ENCODE measurements around the gene AGAP1. TPM values are rescaled to one million over a fixed set of nuclear protein-coding genes. Genes with fewer than 3 reads are reported as not detected.

Gene AGAP1
- total RNA-seq, 4 donors from 2014 or later, result 23.4 to 46.5 (median 29.3) TPM

DNA sequence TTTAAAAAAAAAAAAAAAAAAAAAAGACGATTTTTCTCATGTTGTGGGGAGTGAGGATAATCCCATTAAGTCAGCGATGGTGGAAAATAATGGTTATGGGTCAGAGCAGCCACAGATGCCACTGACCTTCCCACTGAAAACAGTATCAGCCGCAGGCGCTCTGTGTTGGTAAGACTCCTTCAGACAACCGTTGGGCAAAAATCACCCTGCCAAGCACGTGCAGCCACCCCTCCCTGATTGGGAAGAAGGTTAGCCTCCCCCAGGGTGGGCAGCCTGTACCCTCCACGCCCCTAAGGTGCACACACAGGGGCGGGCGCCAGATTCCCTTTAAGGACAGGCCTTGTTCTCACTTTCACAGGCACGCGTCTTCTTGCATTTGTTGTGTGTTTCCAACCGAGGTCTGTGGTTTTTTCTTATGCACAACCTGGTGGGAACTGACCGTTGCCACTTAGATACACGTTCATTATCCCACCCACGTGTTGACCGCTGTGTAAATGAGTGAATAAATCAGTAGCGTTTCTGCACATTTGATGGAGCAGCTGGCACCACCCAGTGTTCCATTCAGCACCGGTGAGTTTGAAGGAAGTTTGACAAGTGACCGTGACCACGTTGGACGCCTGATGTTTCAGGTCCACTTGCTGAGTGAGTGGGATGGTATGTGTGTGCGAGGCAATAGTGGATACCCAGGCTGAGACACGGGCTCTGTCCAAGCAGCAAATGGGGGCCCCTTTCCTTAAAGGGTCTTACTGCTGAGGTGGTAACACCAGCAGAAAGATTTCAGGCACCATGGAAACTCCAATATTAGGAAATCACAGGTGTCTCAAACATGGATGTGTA is 476.6 kb downstream of the AGAP1 start:
- no peaks in the 10 kb centered on the region for H3K9me3 ChIP-seq
- no peaks in the 10 kb centered on the region for H3K36me3 ChIP-seq
- intact Hi-C loops (cut with DNase I), result no loop called here
- no peak overlapping the region for H3K4me3 ChIP-seq (replicated peaks in 1 of 3)
- 93% methylated on average over 23 of the region's 23 CpGs for WGBS, 2 donors
- no peak for TF ChIP-seq POLR2A (IDR thresholded peaks at IDR 0.05)
- no peak for TF ChIP-seq CTCF (IDR thresholded peaks at IDR 0.05)
- no peaks in the 10 kb centered on the region for H3K4me1 ChIP-seq
- no peak overlapping the region for H3K27ac ChIP-seq
- DNase-seq, result no peak
- H3K27me3 ChIP-seq, result no peaks in the 10 kb centered on the region

DNA sequence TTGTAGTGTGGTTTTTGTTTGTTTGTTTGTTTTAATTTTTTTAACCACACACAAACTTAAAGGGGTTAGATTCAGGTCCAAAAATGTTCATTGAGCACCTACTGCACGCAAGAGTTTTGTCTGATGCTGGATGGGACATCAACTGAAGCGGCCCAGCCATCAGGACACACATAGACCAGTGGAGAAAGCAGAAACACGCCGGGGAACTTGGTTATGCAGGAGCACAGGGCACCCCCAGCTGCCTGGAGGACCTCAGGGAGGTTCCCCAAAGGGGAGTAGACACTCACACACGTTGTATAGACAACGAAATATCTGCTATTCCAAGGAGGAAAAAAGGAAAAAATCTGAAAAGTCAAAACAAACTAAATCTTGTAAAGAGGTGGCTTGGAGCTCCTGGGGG is 482.7 kb downstream of the AGAP1 start:
- intact Hi-C loops (cut with DNase I), result no loop called here
- H3K9me3 ChIP-seq, result no peaks in the 10 kb centered on the region
- no peak for DNase-seq
- peaks cover 0 to 4% of the 10 kb centered on the region in 2 donors for H3K4me1 ChIP-seq
- no peak for TF ChIP-seq POLR2A (IDR thresholded peaks at IDR 0.05)
- TF ChIP-seq CTCF (IDR thresholded peaks at IDR 0.05), result no peak
- WGBS, 2 donors, result 94 to 95% methylated on average over 6 of the region's 6 CpGs
- no peaks in the 10 kb centered on the region for H3K36me3 ChIP-seq
- H3K27ac ChIP-seq, result no peak overlapping the region
- no peak overlapping the region for H3K4me3 ChIP-seq (replicated peaks in 1 of 3)
- H3K27me3 ChIP-seq, result no peaks in the 10 kb centered on the region

DNA sequence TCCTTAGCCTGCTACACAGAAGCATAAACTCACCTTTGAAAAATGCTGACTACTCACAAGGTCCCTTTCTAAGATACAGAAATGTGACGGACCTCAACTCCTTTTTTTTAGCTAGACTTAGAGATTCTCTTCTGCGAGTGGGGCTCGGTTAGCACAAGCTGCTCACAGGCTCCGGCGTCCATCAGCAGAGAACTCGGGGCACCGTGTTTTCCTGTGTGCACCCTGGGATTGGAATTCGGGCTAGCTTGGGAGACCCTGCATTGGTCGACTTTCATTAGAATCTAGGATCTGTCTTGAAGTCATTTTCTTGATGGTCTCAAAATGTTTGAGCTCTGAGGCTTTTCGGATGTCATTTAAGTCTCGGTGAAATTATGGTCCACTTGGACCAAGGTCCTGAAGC is 483.1 kb downstream of the AGAP1 start:
- no peak for DNase-seq
- Histone ChIP-seq H3K27ac (no peak overlapping the region), H3K27me3 (no peaks in the 10 kb centered on the region), H3K4me3 (replicated peaks in 1 of 3) (no peak overlapping the region), H3K36me3 (no peaks in the 10 kb centered on the region), H3K4me1 (peaks cover 0 to 4% of the 10 kb centered on the region in 2 donors), H3K9me3 (no peaks in the 10 kb centered on the region)
- TF ChIP-seq CTCF (IDR thresholded peaks at IDR 0.05) (no peak), POLR2A (IDR thresholded peaks at IDR 0.05) (no peak)
- WGBS, 2 donors, result 97% methylated on average over 11 of the region's 11 CpGs
- intact Hi-C loops (cut with DNase I), result no loop called here

DNA sequence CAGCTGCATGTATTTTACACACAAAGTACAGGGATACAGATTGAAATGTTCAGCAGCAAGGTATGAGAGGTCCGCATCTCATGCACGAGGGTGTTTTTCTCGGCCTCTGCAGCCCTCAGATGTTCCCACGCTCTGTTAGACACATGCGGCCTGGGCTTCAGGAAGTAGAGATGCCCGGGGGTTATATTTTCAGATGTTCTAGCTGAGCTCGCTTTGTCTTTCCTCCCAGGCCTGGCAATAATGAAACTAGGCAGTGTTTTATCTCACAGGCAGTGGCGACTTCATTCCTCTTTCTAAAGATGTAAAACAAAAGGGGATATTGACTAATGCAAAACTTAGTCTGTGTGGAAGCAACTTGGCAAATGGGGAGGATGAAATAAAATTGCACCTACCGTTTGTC is 483.6 kb downstream of the AGAP1 start:
- Histone ChIP-seq H3K27me3 (no peaks in the 10 kb centered on the region), H3K36me3 (no peaks in the 10 kb centered on the region), H3K4me3 (replicated peaks in 1 of 3) (no peak overlapping the region), H3K27ac (no peak overlapping the region), H3K9me3 (no peaks in the 10 kb centered on the region), H3K4me1 (peaks cover 0 to 4% of the 10 kb centered on the region in 2 donors)
- TF ChIP-seq POLR2A (IDR thresholded peaks at IDR 0.05), result no peak
- no peak for TF ChIP-seq CTCF (IDR thresholded peaks at IDR 0.05)
- intact Hi-C loops (cut with DNase I), result no loop called here
- DNase-seq, result no peak
- 84 to 92% methylated on average over 9 of the region's 9 CpGs for WGBS, 2 donors

DNA sequence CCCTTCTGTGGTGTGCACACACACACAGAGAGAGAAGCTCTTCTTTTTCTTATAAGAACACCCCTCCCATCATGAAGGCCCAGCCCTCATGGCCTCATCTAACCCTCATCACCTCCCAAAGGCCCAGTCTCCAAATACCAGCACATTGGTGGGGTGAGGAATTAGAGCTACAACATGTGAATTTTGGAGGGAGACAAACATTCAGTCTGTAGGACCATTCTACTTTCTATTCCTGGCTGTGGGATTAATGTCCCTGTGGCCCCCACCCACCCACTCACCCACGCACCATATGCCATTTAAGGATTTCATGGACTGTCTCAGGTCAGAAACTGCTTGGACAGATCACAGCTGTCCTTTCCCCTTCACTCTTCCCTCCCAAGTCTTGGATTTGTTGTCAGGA is 484.2 kb downstream of the AGAP1 start:
- no peak for DNase-seq
- intact Hi-C loops (cut with DNase I), result no loop called here
- H3K9me3 ChIP-seq, result no peaks in the 10 kb centered on the region
- no peaks in the 10 kb centered on the region for H3K27me3 ChIP-seq
- WGBS, 2 donors, result 100% methylated on average over 1 of the region's 1 CpG
- H3K36me3 ChIP-seq, result no peaks in the 10 kb centered on the region
- peaks cover 0 to 4% of the 10 kb centered on the region in 2 donors for H3K4me1 ChIP-seq
- no peak for TF ChIP-seq POLR2A (IDR thresholded peaks at IDR 0.05)
- TF ChIP-seq CTCF (IDR thresholded peaks at IDR 0.05), result no peak
- no peak overlapping the region for H3K4me3 ChIP-seq (replicated peaks in 1 of 3)
- no peak overlapping the region for H3K27ac ChIP-seq

All from thyroid gland (tissue), 4 donors.